GM21447 (cell line): Measurements from ENCODE around the gene PLIN5.
"Not testable (repeated sequence)": the region's sequence is repeated elsewhere in the genome, so short reads cannot be mapped to it uniquely, and the experiment has no call there.

Experiments used
- ATAC-seq: cut with Tn5 transposase; IDR thresholded peaks from one replicate; pipeline ENCODE4 v1.9.1; 2021; ENCODE audit not compliant: unreplicated experiment

PLIN5 gene

GRCh38 chr19:4570402-4570801, 35.4 kb upstream of the PLIN5 start:
- no peak for ATAC-seq

GRCh38 chr19:4568886-4569285, 33.9 kb upstream of the PLIN5 start:
- no peak for ATAC-seq

GRCh38 chr19:4567584-4568071, 32.6 kb upstream of the PLIN5 start:
- no peak for ATAC-seq

GRCh38 chr19:4566402-4567051, 31.5 kb upstream of the PLIN5 start:
- no peak for ATAC-seq

- ATAC-seq: not testable (repeated sequence)
Measured at GRCh38 chr19:4563562-4563961, 28.5 kb upstream of the PLIN5 start.

- ATAC-seq: not testable (repeated sequence)
Measured at GRCh38 chr19:4562085-4562484, 27.1 kb upstream of the PLIN5 start.

GRCh38 chr19:4559569-4559968, 24.5 kb upstream of the PLIN5 start, which contains the start of gene SEMA6B:
SEMA6B (minus strand) TSS chr19:4559684; CDS start chr19:4558457, 1,227 bp downstream.
- no peak for ATAC-seq

GRCh38 chr19:4557971-4558941, 23.2 kb upstream of the PLIN5 start:
- ATAC-seq: no peak

GRCh38 chr19:4557144-4557970, 22.3 kb upstream of the PLIN5 start:
- ATAC-seq: no peak

- ATAC-seq: no peak
Measured at GRCh38 chr19:4556597-4557127, 21.6 kb upstream of the PLIN5 start.

- ATAC-seq: no peak
Measured at GRCh38 chr19:4555657-4556561, 20.9 kb upstream of the PLIN5 start.

GRCh38 chr19:4554717-4555116, 19.7 kb upstream of the PLIN5 start:
- ATAC-seq: no peak

- no peak for ATAC-seq
Measured at GRCh38 chr19:4553775-4554174, 18.8 kb upstream of the PLIN5 start.

- no peak for ATAC-seq
Measured at GRCh38 chr19:4553092-4553695, 18.2 kb upstream of the PLIN5 start.

GRCh38 chr19:4552525-4552819, 17.4 kb upstream of the PLIN5 start:
- no peak for ATAC-seq

GRCh38 chr19:4550479-4551050, 15.5 kb upstream of the PLIN5 start:
- ATAC-seq: no peak

- ATAC-seq: no peak
Measured at GRCh38 chr19:4550018-4550417, 15.0 kb upstream of the PLIN5 start.

GRCh38 chr19:4548238-4548584, 13.2 kb upstream of the PLIN5 start:
- ATAC-seq: no peak
